PFSK-1 (cell line): ENCODE measurements around the gene HOMER1.

Experiments
- FOXP2 ChIP-seq: optimal IDR thresholded peaks from 2 replicates; pipeline ENCODE3; 2011; ENCODE audit warnings: borderline replicate concordance, control low read depth, inconsistent platforms; ENCODE audit not compliant: insufficient read depth; ENCODE audit errors: extremely low read length, extremely low read depth
- POLR2AphosphoS5 ChIP-seq: IDR thresholded peaks from 2 replicates; pipeline ENCODE4 v1.6.1; 2012; ENCODE audit warnings: low read depth, mild to moderate bottlenecking, control low read depth, low read length, moderate library complexity
- REST ChIP-seq, 2 experiments: IDR thresholded peaks; 2 replicates each; pipeline versions ENCODE4 v1.6.1 to v1.8.0; 2011 to 2012; ENCODE audit warnings: low read depth in 2 of 2, low read length in 2 of 2, control low read depth in 1 of 2, inconsistent platforms in 1 of 2, mild to moderate bottlenecking in 1 of 2, moderate library complexity in 1 of 2; ENCODE audit not compliant: insufficient read depth in 1 of 2
- SIN3A ChIP-seq: IDR thresholded peaks from 2 replicates; pipeline ENCODE4 v1.6.1; 2012; ENCODE audit warnings: mild to moderate bottlenecking, low read length, moderate library complexity, borderline replicate concordance; ENCODE audit not compliant: insufficient read depth
- TAF1 ChIP-seq: IDR thresholded peaks from 2 replicates; pipeline ENCODE4 v1.6.1; 2012; ENCODE audit warnings: low read length, control low read depth, borderline replicate concordance; ENCODE audit not compliant: insufficient read depth

HOMER1 gene

GRCh38 chr5:79509244-79509885 is 4.6 kb downstream of the HOMER1 start:
- no peak for TF ChIP-seq FOXP2
- TF ChIP-seq SIN3A, result no peak
- TF ChIP-seq REST (IDR thresholded peaks at IDR 0.05; ENCODE audit: insufficient read depth in 1 of 2, low read depth in 2 of 2, low read length in 2 of 2), result no peak
- TF ChIP-seq TAF1, result no peak
- TF ChIP-seq POLR2AphosphoS5, result no peak

GRCh38 chr5:79508794-79509193 is 5.1 kb downstream of the HOMER1 start:
- TF ChIP-seq REST (IDR thresholded peaks at IDR 0.05; ENCODE audit: insufficient read depth in 1 of 2, low read depth in 2 of 2, low read length in 2 of 2) (no peak), FOXP2 (no peak), SIN3A (no peak), TAF1 (no peak), POLR2AphosphoS5 (no peak)

- no peak for TF ChIP-seq POLR2AphosphoS5
- no peak for TF ChIP-seq SIN3A
- no peak for TF ChIP-seq TAF1
- no peak for TF ChIP-seq FOXP2
- TF ChIP-seq REST (IDR thresholded peaks at IDR 0.05; ENCODE audit: insufficient read depth in 1 of 2, low read depth in 2 of 2, low read length in 2 of 2), result no peak
These were observed 5.6 kb downstream of the HOMER1 start for GRCh38 chr5:79508354-79508753.

- no peak for TF ChIP-seq SIN3A
- no peak for TF ChIP-seq REST (IDR thresholded peaks at IDR 0.05; ENCODE audit: insufficient read depth in 1 of 2, low read depth in 2 of 2, low read length in 2 of 2)
- TF ChIP-seq FOXP2, result no peak
- no peak for TF ChIP-seq POLR2AphosphoS5
- no peak for TF ChIP-seq TAF1
These were observed 6.4 kb downstream of the HOMER1 start for GRCh38 chr5:79507251-79508205.
